Panc1 (cell line): Measurements from ENCODE around the gene CLEC16A.

Experiments
- CTCF ChIP-seq: fragments of 450-650 bp; IDR thresholded peaks from 2 replicates; pipeline ENCODE4 v1.5.1; 2017; ENCODE audit warnings: mild to moderate bottlenecking
- REST ChIP-seq, 2 experiments: IDR thresholded peaks; 2 replicates each; pipeline ENCODE4 v1.6.1; 2011 to 2012; ENCODE audit warnings: low read depth in 2 of 2, control low read depth in 1 of 2, low read length in 1 of 2, mild to moderate bottlenecking in 1 of 2, moderate library complexity in 1 of 2; ENCODE audit not compliant: insufficient read depth in 1 of 2

GRCh38 chr16:10966129-10966528, 21.8 kb downstream of the CLEC16A start:
- no peak for TF ChIP-seq CTCF
- TF ChIP-seq REST (IDR thresholded peaks at IDR 0.05; ENCODE audit: insufficient read depth in 1 of 2, low read depth in 2 of 2, low read length in 1 of 2) = no peak
